GM21367 (cell line): ENCODE results near the gene MRPS23.

Experiments
- ATAC-seq: cut with Tn5 transposase; IDR thresholded peaks from one replicate; pipeline ENCODE4 v1.9.1; 2021; ENCODE audit not compliant: unreplicated experiment

The MRPS23 gene

DNA sequence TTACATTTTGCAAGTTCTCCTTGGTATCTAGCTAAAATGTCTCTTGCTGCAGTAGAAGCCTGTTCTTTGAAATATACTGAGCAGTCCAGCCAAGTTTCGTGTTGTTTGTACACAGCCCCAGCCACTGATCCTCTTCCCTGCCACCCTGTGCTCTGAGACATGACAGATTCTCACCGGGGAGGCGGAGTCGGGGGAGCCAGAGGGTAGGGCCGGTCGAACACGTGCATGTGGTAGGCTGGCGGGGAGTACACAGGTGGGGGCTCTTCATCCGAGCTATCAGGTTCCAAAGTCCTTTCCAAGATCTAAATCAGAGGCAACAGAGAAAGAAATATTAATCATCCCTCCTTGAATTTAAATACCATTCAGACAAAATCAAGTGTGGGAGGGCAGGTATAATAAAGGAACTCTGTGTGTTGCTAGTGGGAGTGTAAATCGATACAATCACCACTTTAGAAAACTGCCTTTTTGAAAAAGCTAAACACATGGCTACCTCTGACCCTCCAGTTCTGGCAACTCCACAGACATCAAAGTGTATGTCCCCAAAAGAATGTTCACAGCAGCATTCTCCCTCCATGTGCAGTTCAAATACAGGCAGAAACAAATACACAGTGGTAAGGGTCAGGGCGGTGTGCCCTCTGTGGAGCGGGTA, 29.7 kb upstream of the MRPS23 start:
- ATAC-seq, result no peak

- ATAC-seq, result no peak
These were observed 28.0 kb upstream of the MRPS23 start for GRCh38 chr17:57877803-57878377.

DNA sequence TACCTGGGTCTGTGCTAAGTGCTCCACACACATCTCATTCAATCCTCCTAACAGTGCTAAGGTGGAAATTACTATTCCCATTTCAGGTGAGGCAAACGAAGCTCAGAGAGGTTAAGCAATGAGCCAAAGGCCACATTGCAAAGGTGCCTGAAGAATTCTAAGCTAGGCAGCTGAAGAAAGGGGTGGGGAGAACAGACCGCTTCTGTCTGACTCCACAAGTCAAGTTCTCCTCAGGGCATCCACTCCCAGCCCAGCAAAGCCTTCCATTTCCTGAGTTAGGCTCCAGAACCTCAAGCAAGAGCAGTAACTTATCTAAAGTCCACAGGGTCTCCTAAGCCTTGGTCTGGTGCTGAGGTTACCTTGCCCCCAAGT, 27.0 kb upstream of the MRPS23 start:
- ATAC-seq, result no peak

- no peak for ATAC-seq
These were observed 26.4 kb upstream of the MRPS23 start for GRCh38 chr17:57876023-57876865.

DNA sequence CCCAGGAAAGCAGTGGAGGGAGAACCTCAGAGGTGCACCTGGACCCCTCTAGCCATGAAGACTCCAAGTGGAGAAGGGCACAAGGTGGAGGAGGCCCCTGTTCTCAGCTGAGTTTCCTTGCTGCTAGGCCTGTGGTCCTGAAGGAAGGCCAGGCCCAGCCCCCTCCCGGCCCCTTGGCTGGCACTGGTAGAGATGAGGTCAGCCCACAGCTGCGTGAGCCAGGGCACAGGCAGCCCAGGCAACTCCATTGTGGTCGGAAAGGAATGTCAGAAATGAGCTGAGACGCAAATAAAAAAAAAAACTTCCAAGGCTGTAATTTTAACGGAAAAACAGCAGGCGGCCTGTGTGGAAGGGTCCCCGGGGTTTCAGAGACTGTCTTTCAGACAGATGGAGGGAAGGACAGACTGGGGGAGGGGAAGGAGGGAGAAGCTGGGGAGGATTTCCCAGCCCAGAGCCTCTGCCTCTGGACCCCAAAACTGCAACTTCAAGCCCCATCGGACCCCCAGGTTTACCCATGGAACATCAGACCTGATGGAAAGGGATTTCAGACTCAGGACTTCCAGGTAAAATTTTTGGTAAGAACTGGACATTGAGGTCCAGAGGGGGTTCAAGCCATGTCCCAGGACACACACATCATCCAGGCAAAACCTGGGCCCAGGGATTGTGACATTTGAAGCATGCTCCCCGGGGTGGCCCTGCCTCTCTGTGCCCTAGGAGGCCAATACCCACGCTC, 25.6 kb upstream of the MRPS23 start:
- no peak for ATAC-seq

GRCh38 chr17:57874434-57875289, 24.8 kb upstream of the MRPS23 start:
- ATAC-seq, result no peak

DNA sequence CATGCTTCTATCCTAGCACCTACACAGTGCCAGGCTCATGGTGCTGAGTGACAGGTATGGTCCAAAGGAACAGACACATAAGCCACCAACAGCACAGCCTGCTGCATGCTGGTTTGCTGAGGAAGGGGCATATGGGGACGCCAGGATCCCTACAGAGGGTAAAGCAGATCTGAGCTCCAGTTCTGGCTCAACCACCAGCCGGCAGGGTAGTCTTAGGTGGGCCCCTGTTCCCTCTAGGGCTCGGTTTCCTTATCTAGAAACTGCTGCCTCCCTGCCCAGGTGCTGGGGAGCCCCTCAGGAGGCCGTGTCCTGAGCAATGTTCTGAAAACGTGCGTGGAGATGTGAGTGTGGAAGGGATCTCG, 24.2 kb upstream of the MRPS23 start:
- ATAC-seq, result no peak

DNA sequence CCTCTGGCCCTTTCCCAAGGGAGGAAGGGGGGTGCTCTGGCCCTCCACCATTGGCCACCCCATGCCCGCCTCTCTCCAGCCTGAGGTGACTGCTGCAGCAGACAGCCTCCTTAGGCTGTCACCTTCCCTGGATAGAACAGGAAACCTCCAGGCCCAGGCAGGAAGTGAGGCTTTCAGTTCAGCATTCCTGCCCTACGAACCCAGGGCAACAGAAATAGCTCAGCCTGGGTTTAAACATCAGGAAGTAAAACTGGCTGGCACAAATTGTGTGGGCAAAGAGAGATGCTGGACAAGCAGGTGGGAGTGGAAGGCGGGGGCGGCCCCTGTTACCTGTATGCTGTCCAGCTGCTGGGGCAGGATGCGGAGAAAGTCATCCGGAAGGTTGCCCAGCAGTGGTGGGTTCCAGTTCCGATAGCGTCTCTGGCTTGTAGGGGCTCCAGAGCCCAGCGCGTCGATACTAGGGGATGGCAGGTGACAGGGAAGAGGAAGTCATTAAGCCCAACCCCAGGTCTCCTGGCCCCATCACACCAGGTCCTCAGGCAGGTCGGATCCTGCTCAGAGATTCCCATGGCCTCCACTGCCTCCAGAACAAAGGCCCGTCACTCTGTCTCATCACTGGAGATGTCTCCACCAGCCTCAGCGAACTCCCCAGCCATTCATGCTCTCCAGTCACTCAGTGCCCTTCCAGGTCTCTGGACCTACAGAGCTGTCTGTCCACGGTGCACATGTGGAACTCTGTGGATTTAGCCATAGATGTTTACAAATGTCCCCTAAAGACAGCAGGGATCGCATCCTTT, 23.6 kb upstream of the MRPS23 start:
- no peak for ATAC-seq

GRCh38 chr17:57872536-57872935, 22.7 kb upstream of the MRPS23 start:
- no peak for ATAC-seq

GRCh38 chr17:57871863-57872262, 22.0 kb upstream of the MRPS23 start:
- no peak for ATAC-seq

GRCh38 chr17:57871155-57871554, 21.3 kb upstream of the MRPS23 start:
- no peak for ATAC-seq

GRCh38 chr17:57870283-57870635, 20.4 kb upstream of the MRPS23 start:
- ATAC-seq, result no peak

DNA sequence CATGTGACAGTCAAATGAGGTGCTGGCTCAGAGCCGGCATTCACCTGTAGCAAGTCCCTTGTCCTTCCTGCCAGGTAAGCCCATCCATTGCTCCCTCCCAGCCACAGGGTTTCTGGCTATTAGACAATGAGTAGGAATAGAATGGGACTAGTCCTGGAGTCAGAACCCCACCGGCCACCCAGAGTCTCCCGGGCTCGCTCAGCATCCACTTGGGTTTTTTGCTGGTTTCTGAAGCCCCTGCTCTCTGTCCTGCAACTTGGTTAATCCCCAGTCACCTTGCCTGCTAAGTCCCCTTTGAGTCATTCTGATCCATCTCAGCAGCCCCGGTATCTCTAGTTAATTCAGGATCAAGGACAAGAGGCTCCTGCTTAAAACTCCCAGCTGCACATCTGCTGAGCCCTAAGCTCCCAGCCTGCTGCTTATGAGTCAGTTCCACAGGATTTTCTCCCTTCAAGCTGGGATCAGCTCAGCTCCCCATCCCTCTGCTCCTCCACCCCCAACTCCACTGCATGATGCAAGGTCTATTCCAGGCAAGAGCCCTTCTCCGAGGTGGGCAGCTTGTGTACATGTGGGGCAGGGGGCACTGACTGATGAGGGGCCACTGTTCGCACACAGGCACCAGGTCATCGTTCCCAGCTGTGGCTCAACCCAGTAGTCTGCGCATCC, 19.9 kb upstream of the MRPS23 start:
- ATAC-seq, result no peak

- no peak for ATAC-seq
These were observed 19.2 kb upstream of the MRPS23 start for GRCh38 chr17:57868910-57869616.

DNA sequence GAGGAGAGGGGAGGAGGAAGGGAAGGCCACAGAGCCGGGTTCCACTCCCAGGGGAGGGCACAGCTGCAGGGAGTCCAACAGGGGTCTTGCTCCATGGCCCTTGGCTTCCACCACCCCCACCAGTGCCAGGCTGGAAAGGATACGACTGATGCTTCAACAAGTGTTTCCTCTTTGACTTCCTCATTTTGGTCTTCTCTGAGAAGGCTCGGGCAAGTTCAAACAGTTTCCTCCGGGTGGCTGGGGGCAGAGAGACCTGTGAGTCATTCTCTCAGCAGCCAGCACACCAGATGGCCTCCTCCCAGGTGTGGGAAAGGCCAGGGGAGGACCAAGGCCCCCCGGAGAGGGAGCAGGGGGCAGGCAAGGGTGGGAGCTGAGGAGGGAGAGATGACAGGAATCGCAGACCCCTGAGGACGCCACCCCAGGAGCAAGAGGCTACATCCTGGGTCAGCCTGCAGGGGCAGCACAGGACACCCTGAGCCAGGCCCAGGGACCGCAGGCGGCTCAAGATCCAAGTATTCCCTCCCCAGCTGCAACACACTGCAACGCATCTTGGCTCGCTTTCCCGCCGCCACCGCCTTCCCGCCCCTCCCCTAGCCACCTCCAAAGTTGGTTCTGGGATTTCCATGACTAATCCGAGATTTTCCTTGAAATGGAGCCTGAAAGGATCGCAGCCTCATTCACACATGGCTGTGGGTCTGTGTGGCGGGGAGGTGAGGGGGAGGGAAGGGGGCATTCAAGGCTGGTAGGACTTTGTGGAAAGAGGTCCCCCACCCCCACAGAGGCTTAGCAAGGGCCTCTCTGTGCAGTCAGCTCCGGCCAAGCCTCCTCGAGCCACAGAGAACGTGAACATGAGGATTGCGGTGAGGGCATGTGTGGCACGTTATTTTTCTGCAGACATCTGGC, 18.4 kb upstream of the MRPS23 start:
- peak; percentile 74 for ATAC-seq

- ATAC-seq, result no peak
These were observed 17.3 kb upstream of the MRPS23 start for GRCh38 chr17:57867126-57867525.

DNA sequence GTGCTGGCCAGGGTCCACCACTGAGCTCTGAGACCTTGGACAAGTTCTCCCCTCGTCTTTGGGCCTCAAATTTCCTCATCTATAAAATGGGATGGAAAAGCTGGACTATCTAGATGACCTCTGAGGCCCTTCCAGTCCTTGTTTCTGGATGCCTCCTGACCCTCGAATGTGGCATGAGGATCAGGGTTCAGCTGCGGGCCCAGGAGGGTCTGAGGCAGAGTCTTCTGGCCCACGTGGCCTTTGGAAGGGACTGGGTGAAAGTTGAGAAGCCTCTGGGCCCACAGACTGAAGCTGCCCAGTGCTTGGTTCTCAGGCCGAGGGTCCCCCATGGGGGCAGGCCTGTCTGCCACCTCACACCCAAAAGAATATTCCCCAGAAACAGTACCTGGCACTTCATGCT, 16.9 kb upstream of the MRPS23 start:
- ATAC-seq, result no peak

DNA sequence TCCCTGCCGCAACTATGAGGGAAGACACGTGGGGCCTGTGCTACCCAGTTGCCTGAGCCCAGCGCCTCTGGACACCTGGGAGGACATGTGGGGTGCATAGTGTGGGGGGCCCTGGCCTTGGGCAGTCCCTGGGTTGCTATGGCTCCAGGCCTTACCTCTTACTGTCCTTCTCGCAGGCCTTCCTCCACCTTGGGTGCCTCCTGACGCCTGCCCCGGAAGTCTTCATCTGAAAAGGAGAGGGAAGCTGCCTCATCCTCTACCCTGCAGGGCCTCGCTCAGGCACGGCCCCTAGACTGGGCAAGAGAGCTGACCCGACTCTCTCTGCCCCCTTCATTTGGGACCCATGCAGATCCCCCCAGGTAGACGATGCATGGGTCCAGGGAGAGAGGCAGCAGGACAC, 16.5 kb upstream of the MRPS23 start:
- ATAC-seq, result no peak
